ENCODE results near the gene LUC7L3. TPM values are rescaled to one million over a fixed set of nuclear protein-coding genes. Genes with fewer than 3 reads are reported as not detected.

The LUC7L3 gene
- total and polyA plus RNA-seq, 2 experiments from 2014 or later, result 69.3 to 501 TPM

DNA sequence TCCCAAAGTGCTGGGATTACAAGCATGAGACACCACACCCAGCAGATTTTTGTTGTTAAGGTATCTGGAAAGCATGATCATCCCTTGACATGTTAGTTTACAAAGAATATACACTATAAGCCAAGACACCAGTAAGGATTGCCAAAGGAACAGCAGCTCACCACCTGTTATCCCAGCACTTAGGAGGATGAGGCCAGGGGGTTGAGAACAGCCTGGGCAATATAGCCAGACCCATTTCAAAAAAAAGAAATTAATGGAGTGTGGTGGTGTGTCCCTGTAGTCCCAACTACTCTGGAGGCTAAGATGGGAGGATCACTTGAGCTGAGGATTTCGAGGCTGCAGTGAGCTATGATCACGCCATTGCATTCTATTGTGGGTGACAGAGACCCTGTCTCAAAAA is 42.8 kb downstream of the LUC7L3 start:
- no peak overlapping the region for H3K27ac Mint-ChIP-seq
- Histone ChIP-seq H3K79me2 (replicated peaks; ENCODE audit: insufficient read depth) (no peaks in the 10 kb centered on the region), H3K27me3 (ENCODE audit: insufficient read depth) (no peaks in the 10 kb centered on the region), H2AFZ (no peak overlapping the region), H3K9me2 (ENCODE audit: insufficient read depth) (no peaks in the 10 kb centered on the region), H3K4me1 (ENCODE audit: insufficient read depth) (peaks cover 11% of the 10 kb centered on the region; the same call in 1 of the 2 replicates), H3K4me2 (no peak overlapping the region), H4K20me1 (replicated peaks; ENCODE audit: insufficient read depth) (no peaks in the 10 kb centered on the region), H3F3A (replicated peaks; ENCODE audit: low read depth) (no peaks in the 10 kb centered on the region), H3K4me3 (no peak overlapping the region), H3K36me3 (ENCODE audit: insufficient read depth) (no peaks in the 10 kb centered on the region), H3K27ac (ENCODE audit: low read depth) (no peak overlapping the region)
- peaks cover 6% of the 10 kb centered on the region for H3K27me3 Mint-ChIP-seq (ENCODE audit: insufficient read depth, low read depth, poor library complexity)
- peaks cover 18% of the 10 kb centered on the region for H3K4me1 Mint-ChIP-seq
- no peak for TF ChIP-seq EZH2phosphoT487 (IDR thresholded peaks at IDR 0.05; ENCODE audit: unreplicated experiment)
- TF ChIP-seq, protein P1, sequence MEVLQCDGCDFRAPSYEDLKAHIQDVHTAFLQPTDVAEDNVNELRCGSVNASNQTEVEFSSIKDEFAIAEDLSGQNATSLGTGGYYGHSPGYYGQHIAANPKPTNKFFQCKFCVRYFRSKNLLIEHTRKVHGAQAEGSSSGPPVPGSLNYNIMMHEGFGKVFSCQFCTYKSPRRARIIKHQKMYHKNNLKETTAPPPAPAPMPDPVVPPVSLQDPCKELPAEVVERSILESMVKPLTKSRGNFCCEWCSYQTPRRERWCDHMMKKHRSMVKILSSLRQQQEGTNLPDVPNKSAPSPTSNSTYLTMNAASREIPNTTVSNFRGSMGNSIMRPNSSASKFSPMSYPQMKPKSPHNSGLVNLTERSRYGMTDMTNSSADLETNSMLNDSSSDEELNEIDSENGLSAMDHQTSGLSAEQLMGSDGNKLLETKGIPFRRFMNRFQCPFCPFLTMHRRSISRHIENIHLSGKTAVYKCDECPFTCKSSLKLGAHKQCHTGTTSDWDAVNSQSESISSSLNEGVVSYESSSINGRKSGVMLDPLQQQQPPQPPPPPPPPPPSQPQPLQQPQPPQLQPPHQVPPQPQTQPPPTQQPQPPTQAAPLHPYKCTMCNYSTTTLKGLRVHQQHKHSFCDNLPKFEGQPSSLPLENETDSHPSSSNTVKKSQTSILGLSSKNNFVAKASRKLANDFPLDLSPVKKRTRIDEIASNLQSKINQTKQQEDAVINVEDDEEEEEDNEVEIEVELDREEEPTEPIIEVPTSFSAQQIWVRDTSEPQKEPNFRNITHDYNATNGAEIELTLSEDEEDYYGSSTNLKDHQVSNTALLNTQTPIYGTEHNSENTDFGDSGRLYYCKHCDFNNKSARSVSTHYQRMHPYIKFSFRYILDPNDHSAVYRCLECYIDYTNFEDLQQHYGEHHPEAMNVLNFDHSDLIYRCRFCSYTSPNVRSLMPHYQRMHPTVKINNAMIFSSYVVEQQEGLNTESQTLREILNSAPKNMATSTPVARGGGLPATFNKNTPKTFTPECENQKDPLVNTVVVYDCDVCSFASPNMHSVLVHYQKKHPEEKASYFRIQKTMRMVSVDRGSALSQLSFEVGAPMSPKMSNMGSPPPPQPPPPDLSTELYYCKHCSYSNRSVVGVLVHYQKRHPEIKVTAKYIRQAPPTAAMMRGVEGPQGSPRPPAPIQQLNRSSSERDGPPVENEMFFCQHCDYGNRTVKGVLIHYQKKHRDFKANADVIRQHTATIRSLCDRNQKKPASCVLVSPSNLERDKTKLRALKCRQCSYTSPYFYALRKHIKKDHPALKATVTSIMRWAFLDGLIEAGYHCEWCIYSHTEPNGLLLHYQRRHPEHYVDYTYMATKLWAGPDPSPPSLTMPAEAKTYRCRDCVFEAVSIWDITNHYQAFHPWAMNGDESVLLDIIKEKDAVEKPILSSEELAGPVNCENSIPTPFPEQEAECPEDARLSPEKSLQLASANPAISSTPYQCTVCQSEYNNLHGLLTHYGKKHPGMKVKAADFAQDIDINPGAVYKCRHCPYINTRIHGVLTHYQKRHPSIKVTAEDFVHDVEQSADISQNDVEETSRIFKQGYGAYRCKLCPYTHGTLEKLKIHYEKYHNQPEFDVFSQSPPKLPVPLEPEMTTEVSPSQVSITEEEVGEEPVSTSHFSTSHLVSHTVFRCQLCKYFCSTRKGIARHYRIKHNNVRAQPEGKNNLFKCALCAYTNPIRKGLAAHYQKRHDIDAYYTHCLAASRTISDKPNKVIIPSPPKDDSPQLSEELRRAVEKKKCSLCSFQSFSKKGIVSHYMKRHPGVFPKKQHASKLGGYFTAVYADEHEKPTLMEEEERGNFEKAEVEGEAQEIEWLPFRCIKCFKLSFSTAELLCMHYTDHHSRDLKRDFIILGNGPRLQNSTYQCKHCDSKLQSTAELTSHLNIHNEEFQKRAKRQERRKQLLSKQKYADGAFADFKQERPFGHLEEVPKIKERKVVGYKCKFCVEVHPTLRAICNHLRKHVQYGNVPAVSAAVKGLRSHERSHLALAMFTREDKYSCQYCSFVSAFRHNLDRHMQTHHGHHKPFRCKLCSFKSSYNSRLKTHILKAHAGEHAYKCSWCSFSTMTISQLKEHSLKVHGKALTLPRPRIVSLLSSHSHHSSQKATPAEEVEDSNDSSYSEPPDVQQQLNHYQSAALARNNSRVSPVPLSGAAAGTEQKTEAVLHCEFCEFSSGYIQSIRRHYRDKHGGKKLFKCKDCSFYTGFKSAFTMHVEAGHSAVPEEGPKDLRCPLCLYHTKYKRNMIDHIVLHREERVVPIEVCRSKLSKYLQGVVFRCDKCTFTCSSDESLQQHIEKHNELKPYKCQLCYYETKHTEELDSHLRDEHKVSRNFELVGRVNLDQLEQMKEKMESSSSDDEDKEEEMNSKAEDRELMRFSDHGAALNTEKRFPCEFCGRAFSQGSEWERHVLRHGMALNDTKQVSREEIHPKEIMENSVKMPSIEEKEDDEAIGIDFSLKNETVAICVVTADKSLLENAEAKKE (CRISPR knock-in tag; IDR thresholded peaks at IDR 0.05), result no peak
- no peak for TF ChIP-seq JUNB (IDR thresholded peaks at IDR 0.05; ENCODE audit: unreplicated experiment)
- TF ChIP-seq, protein P2, sequence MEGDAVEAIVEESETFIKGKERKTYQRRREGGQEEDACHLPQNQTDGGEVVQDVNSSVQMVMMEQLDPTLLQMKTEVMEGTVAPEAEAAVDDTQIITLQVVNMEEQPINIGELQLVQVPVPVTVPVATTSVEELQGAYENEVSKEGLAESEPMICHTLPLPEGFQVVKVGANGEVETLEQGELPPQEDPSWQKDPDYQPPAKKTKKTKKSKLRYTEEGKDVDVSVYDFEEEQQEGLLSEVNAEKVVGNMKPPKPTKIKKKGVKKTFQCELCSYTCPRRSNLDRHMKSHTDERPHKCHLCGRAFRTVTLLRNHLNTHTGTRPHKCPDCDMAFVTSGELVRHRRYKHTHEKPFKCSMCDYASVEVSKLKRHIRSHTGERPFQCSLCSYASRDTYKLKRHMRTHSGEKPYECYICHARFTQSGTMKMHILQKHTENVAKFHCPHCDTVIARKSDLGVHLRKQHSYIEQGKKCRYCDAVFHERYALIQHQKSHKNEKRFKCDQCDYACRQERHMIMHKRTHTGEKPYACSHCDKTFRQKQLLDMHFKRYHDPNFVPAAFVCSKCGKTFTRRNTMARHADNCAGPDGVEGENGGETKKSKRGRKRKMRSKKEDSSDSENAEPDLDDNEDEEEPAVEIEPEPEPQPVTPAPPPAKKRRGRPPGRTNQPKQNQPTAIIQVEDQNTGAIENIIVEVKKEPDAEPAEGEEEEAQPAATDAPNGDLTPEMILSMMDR (conservative IDR thresholded peaks at IDR 0.05; ENCODE audit: low read depth in 2 of 2), result no peak
- TF ChIP-seq STAT1 (IDR thresholded peaks at IDR 0.05; ENCODE audit: unreplicated experiment), result no peak
- TF ChIP-seq NANOG (IDR thresholded peaks at IDR 0.05; ENCODE audit: borderline replicate concordance), result no peak
- TF ChIP-seq EZH2 (IDR thresholded peaks at IDR 0.05; ENCODE audit: low read depth, unreplicated experiment), result no peak
- TF ChIP-seq, protein P3, sequence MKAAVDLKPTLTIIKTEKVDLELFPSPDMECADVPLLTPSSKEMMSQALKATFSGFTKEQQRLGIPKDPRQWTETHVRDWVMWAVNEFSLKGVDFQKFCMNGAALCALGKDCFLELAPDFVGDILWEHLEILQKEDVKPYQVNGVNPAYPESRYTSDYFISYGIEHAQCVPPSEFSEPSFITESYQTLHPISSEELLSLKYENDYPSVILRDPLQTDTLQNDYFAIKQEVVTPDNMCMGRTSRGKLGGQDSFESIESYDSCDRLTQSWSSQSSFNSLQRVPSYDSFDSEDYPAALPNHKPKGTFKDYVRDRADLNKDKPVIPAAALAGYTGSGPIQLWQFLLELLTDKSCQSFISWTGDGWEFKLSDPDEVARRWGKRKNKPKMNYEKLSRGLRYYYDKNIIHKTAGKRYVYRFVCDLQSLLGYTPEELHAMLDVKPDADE (IDR thresholded peaks at IDR 0.05), result no peak
- TF ChIP-seq ZNF331 (CRISPR knock-in tag; IDR thresholded peaks at IDR 0.05; ENCODE audit: low read depth), result no peak
- no peak for TF ChIP-seq ZNF114 (CRISPR knock-in tag; IDR thresholded peaks at IDR 0.05)
- no peak for TF ChIP-seq CREB1 (CRISPR knock-in tag; IDR thresholded peaks at IDR 0.05; ENCODE audit: low read depth)
- TF ChIP-seq, protein P4, sequence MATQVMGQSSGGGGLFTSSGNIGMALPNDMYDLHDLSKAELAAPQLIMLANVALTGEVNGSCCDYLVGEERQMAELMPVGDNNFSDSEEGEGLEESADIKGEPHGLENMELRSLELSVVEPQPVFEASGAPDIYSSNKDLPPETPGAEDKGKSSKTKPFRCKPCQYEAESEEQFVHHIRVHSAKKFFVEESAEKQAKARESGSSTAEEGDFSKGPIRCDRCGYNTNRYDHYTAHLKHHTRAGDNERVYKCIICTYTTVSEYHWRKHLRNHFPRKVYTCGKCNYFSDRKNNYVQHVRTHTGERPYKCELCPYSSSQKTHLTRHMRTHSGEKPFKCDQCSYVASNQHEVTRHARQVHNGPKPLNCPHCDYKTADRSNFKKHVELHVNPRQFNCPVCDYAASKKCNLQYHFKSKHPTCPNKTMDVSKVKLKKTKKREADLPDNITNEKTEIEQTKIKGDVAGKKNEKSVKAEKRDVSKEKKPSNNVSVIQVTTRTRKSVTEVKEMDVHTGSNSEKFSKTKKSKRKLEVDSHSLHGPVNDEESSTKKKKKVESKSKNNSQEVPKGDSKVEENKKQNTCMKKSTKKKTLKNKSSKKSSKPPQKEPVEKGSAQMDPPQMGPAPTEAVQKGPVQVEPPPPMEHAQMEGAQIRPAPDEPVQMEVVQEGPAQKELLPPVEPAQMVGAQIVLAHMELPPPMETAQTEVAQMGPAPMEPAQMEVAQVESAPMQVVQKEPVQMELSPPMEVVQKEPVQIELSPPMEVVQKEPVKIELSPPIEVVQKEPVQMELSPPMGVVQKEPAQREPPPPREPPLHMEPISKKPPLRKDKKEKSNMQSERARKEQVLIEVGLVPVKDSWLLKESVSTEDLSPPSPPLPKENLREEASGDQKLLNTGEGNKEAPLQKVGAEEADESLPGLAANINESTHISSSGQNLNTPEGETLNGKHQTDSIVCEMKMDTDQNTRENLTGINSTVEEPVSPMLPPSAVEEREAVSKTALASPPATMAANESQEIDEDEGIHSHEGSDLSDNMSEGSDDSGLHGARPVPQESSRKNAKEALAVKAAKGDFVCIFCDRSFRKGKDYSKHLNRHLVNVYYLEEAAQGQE (IDR thresholded peaks at IDR 0.05; ENCODE audit: unreplicated experiment), result no peak
- no peak for TF ChIP-seq POLR2AphosphoS5 (IDR thresholded peaks at IDR 0.05; ENCODE audit: low read depth)
- DNase-seq (ENCODE audit: low spot score), result no peak
- no peak overlapping the region for H3K4me3 Mint-ChIP-seq
- no peaks in the 10 kb centered on the region for H3K9me3 Mint-ChIP-seq
- H3K36me3 Mint-ChIP-seq (ENCODE audit: low read depth), result no peaks in the 10 kb centered on the region
- no peak for ATAC-seq

Data from GM23338 (cell line).